ENCODE data around the gene CDC27. TPM values are rescaled to one million over a fixed set of nuclear protein-coding genes. Genes with fewer than 3 reads are reported as not detected.

The CDC27 gene
- total RNA-seq, 1 experiment from 2014 or later = 191 TPM

DNA sequence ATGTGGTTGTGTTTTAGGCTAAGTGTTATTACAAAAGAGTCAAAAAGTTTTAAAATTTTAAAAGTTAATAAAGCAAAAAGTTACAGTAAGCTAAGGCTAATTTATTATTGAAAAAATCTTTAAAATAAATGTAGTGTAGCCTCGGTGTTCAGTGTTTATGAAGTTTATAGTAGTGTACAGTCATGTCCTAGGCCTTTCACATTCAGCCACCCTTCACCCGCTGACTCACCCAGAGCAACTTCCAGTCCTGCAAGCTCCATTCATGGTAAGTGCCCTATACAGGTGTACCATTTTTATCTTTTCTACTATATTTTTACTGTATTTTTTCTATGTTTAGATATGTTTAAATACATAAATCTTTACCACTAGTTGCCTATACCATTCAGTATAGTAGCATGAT lies 111.5 kb downstream of the CDC27 start:
- ChIA-PET CTCF (no interaction called here), RAD21 (ENCODE audit: low non-redundant PET in 1 of 2, low total read pairs in 2 of 2, uncharacterized antibody in 2 of 2, unreplicated experiment in 2 of 2) (no interaction called here), POLR2A (no interaction called here)
- Histone ChIP-seq H2AFZ (ENCODE audit: low read depth, low read length, poor library complexity, severe bottlenecking) (no peak overlapping the region), H3K27me3 (ENCODE audit: insufficient read depth, low read length) (no peaks in the 10 kb centered on the region), H3K79me2 (ENCODE audit: insufficient read depth, low read length) (peaks cover 6% of the 10 kb centered on the region), H4K20me1 (ENCODE audit: insufficient read depth) (no peaks in the 10 kb centered on the region; the same call in 1 of the 2 replicates), H3K36me3 (ENCODE audit: control insufficient read depth in 1 of 2, insufficient read depth in 2 of 2, low read length in 2 of 2) (no peaks in the 10 kb centered on the region), H3K9me2 (ENCODE audit: insufficient read depth) (no peaks in the 10 kb centered on the region), H3K4me1 (ENCODE audit: control insufficient read depth in 1 of 2, insufficient read depth in 2 of 2, low read length in 2 of 2) (0 out of 4 replicates have a peak, but pooled peaks cover 0 to 4% of the 10 kb centered on the region in 2 experiments), H3K4me3 (replicated peaks in 1 of 2; ENCODE audit: low read depth in 1 of 2, low read length in 2 of 2) (no peak overlapping the region), H3K9me3 (ENCODE audit: control insufficient read depth in 1 of 2, insufficient read depth in 1 of 2, low read depth in 1 of 2, low read length in 2 of 2) (no peaks in the 10 kb centered on the region), H3K27ac (ENCODE audit: low read depth, low read length) (no peak overlapping the region), H3K4me2 (ENCODE audit: low read length) (no peak overlapping the region), H3K9ac (ENCODE audit: low read length) (no peak overlapping the region)
- DNase-seq (ENCODE audit: low read depth, low spot score) = no peak
- ATAC-seq = peak; percentile 59; the same call in 1 of the 2 replicates
- TF ChIP-seq ZNF274 (IDR thresholded peaks at IDR 0.05; ENCODE audit: low read depth, low read length) (no peak), YY1 (IDR thresholded peaks at IDR 0.05; ENCODE audit: extremely low read depth, insufficient replicate concordance, low read depth, low read length) (no peak), POLR2AphosphoS5 (IDR thresholded peaks at IDR 0.05; ENCODE audit: low read depth, low read length) (no peak), EZH2phosphoT487 (IDR thresholded peaks at IDR 0.05; ENCODE audit: borderline replicate concordance) (no peak), SRF (IDR thresholded peaks at IDR 0.05; ENCODE audit: low read depth) (no peak), RAD21 (IDR thresholded peaks at IDR 0.05; ENCODE audit: low read depth) (no peak), EZH2 (IDR thresholded peaks at IDR 0.05) (no peak), TCF7L2 (IDR thresholded peaks at IDR 0.05; ENCODE audit: borderline replicate concordance, extremely low read depth, insufficient read depth, insufficient read length) (no peak)
- TF ChIP-seq, protein P1, sequence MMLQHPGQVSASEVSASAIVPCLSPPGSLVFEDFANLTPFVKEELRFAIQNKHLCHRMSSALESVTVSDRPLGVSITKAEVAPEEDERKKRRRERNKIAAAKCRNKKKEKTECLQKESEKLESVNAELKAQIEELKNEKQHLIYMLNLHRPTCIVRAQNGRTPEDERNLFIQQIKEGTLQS (IDR thresholded peaks at IDR 0.05) = no peak
- TF ChIP-seq, protein P2, sequence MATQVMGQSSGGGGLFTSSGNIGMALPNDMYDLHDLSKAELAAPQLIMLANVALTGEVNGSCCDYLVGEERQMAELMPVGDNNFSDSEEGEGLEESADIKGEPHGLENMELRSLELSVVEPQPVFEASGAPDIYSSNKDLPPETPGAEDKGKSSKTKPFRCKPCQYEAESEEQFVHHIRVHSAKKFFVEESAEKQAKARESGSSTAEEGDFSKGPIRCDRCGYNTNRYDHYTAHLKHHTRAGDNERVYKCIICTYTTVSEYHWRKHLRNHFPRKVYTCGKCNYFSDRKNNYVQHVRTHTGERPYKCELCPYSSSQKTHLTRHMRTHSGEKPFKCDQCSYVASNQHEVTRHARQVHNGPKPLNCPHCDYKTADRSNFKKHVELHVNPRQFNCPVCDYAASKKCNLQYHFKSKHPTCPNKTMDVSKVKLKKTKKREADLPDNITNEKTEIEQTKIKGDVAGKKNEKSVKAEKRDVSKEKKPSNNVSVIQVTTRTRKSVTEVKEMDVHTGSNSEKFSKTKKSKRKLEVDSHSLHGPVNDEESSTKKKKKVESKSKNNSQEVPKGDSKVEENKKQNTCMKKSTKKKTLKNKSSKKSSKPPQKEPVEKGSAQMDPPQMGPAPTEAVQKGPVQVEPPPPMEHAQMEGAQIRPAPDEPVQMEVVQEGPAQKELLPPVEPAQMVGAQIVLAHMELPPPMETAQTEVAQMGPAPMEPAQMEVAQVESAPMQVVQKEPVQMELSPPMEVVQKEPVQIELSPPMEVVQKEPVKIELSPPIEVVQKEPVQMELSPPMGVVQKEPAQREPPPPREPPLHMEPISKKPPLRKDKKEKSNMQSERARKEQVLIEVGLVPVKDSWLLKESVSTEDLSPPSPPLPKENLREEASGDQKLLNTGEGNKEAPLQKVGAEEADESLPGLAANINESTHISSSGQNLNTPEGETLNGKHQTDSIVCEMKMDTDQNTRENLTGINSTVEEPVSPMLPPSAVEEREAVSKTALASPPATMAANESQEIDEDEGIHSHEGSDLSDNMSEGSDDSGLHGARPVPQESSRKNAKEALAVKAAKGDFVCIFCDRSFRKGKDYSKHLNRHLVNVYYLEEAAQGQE (IDR thresholded peaks at IDR 0.05; ENCODE audit: low read depth) = no peak
- no TSS peak for BruUV-seq (replicated peaks)
- intact Hi-C loops (cut with micrococcal nuclease) = no loop called here

Data from HCT116 (cell line).